OCI-LY7 (cell line): ENCODE results near the gene ACER2. TPM values are rescaled to one million over a fixed set of nuclear protein-coding genes. Genes with fewer than 3 reads are reported as not detected.
A peak's percentile ranks its signal among the peaks of the same experiment; 100 is the strongest.

Experiments used
- BruUV-seq: library from RNA; stranded (reverse); fragments of 400-500 nt; replicated peaks from 2 replicates; lab custom pipeline; 2021; lab: Mats Ljungman, UMichigan
- CTCF ChIA-PET: fragments of 300-600 bp; sonication (Branson Sonifier 250); formaldehyde crosslinking; loops from one replicate; lab custom pipeline; 2022; ENCODE audit warnings: antibody characterized with exemption; ENCODE audit not compliant: unreplicated experiment; lab: Charles Lee
- POLR2A ChIA-PET: fragments of 300-600 bp; sonication (Branson Sonifier 250); formaldehyde crosslinking; loops from one replicate; lab custom pipeline; 2022; ENCODE audit warnings: antibody characterized with exemption; lab: Charles Lee
- DNase-seq: peaks from one replicate; pipeline ENCODE4 v3.0.0-alpha.2; 2015; ENCODE audit warnings: low spot score
- H2AFZ ChIP-seq: fragments of 200-600 bp; sonication (generic), shearing (Covaris generic); 2 replicates; pipeline ENCODE4 v1.6.1; 2014; ENCODE audit warnings: mild to moderate bottlenecking, antibody characterized with exemption, low read length, moderate library complexity
- H3K27ac ChIP-seq: fragments of 200-600 bp; sonication (generic); 2 replicates; pipeline ENCODE4 v1.5.1; 2014; ENCODE audit warnings: mixed run types, low read depth, mild to moderate bottlenecking, moderate library complexity, low read length, inconsistent platforms; ENCODE audit not compliant: poor library complexity, severe bottlenecking
- H3K36me3 ChIP-seq: fragments of 200-600 bp; sonication (generic); 2 replicates; pipeline ENCODE4 v1.6.1; 2014; ENCODE audit warnings: mild to moderate bottlenecking, antibody characterized with exemption, low read length, moderate library complexity, mixed read lengths; ENCODE audit not compliant: insufficient read depth
- H3K4me1 ChIP-seq: fragments of 200-600 bp; sonication (generic); 2 replicates; pipeline ENCODE4 v1.5.1; 2014; ENCODE audit warnings: mild to moderate bottlenecking, low read length; ENCODE audit not compliant: insufficient read depth, poor library complexity, severe bottlenecking
- H3K4me2 ChIP-seq: fragments of 200-600 bp; sonication (generic); 2 replicates; pipeline ENCODE4 v1.6.1; 2014; ENCODE audit warnings: mild to moderate bottlenecking, low read length
- H3K4me3 ChIP-seq: fragments of 200-600 bp; sonication (generic); 2 replicates; pipeline ENCODE4 v1.5.1; 2014; ENCODE audit warnings: mild to moderate bottlenecking, low read depth, low read length; ENCODE audit not compliant: poor library complexity, severe bottlenecking
- H3K79me2 ChIP-seq: fragments of 200-600 bp; sonication (generic); 2 replicates; pipeline ENCODE4 v1.6.1; 2016; ENCODE audit warnings: low read depth, mild to moderate bottlenecking, low read length, moderate library complexity, mixed read lengths; ENCODE audit not compliant: insufficient read depth
- H3K9me2 ChIP-seq: fragments of 200-600 bp; sonication (generic); 2 replicates; pipeline ENCODE4 v1.6.1; 2016; ENCODE audit warnings: mild to moderate bottlenecking, low read length, mixed read lengths; ENCODE audit not compliant: insufficient read depth
- H3K9me3 ChIP-seq: fragments of 200-600 bp; sonication (generic); 2 replicates; pipeline ENCODE4 v1.6.1; 2014; ENCODE audit warnings: mild to moderate bottlenecking, mixed run types, low read length, mixed read lengths
- H4K20me1 ChIP-seq: fragments of 200-600 bp; sonication (generic); 2 replicates; pipeline ENCODE4 v1.6.1; 2014; ENCODE audit warnings: mild to moderate bottlenecking, antibody characterized with exemption, low read length, moderate library complexity, mixed read lengths; ENCODE audit not compliant: insufficient read depth
- EZH2phosphoT487 ChIP-seq: fragments of 200-600 bp; sonication (generic); IDR thresholded peaks from 2 replicates; pipeline ENCODE4 v1.6.1; 2018; ENCODE audit warnings: low read depth, borderline replicate concordance, mild to moderate bottlenecking, mixed run types, antibody characterized with exemption, low read length, moderate library complexity, mixed read lengths
- intact Hi-C: fragments of 100-400 bp; cut with micrococcal nuclease; formaldehyde crosslinking; loops from one replicate; pipeline ENCODE4 v1.10.0; 2022; ENCODE audit not compliant: unreplicated experiment
- total RNA-seq, 2 experiments: library from RNA; depleted of rRNA in 1 of 2; stranded (reverse); fragments of >200 nt in 1 of 2; shearing (Covaris generic) in 1 of 2; gene quantifications; 2 replicates each; pipeline ENCODE4 v1.2.3, GENCODE V29; 2014 to 2022
- TF ChIP-seq, protein P1 (sequence below): fragments of 200-600 bp; sonication (generic); conservative IDR thresholded peaks from 2 replicates; pipeline ENCODE4 v1.5.1; 2014; ENCODE audit warnings: mild to moderate bottlenecking, antibody characterized with exemption, low read length, moderate library complexity, mixed read lengths

The ACER2 gene
- total RNA-seq, 2 experiments from 2014 or later, result 1.4 to 1.8 TPM

DNA sequence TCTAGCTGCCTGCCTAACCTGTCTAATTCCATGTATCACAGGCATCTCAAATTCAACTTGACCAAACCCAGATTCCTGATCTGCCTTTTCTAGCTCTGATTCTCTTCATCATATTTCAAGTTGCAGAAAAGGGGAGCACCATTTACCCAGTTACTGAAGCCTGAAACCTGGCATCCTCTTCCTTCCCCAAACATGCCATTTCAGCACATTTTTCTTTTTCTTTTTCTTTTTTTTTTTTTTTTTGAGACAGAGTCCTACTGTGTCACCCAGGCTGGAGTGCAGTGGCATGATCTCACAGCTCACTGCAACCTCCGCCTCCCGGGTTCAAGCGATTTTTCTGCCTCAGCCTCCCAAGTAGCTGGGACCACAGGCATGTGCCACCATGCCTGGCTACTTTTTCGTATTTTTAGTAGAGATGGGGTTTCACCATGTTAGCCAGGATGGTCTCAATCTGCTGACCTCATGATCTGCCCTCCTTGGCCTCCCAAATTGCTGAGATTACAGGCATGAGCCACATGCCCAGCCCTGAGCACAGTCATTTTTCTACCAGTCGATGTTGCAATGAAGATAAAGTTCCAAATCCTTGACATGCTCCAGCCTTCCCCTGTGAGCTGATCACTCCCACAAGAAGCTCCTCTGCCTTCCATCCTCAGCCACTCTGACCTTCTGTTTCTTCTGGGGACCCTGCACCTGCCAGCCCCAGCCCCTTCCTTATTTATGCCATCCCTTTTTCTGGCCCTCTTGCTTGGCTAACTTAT lies 32.2 kb downstream of the ACER2 start:
- ChIA-PET POLR2A (interaction anchor here (0.7 kb wide), 1 partner anchor 242 kb away, joined by 4 read pairs; no protein-coding TSS in a partner anchor), CTCF (no interaction called here)
- intact Hi-C loops, result no loop called here
- no peak overlapping the region for H3K27ac ChIP-seq
- no TSS peak for BruUV-seq
- no peaks in the 10 kb centered on the region for H3K9me2 ChIP-seq
- H3K9me3 ChIP-seq, result no peaks in the 10 kb centered on the region
- H4K20me1 ChIP-seq, result no peaks in the 10 kb centered on the region
- H3K4me3 ChIP-seq, result no peak overlapping the region
- H3K79me2 ChIP-seq, result no peaks in the 10 kb centered on the region
- no peaks in the 10 kb centered on the region for H3K36me3 ChIP-seq
- TF ChIP-seq, protein P1, sequence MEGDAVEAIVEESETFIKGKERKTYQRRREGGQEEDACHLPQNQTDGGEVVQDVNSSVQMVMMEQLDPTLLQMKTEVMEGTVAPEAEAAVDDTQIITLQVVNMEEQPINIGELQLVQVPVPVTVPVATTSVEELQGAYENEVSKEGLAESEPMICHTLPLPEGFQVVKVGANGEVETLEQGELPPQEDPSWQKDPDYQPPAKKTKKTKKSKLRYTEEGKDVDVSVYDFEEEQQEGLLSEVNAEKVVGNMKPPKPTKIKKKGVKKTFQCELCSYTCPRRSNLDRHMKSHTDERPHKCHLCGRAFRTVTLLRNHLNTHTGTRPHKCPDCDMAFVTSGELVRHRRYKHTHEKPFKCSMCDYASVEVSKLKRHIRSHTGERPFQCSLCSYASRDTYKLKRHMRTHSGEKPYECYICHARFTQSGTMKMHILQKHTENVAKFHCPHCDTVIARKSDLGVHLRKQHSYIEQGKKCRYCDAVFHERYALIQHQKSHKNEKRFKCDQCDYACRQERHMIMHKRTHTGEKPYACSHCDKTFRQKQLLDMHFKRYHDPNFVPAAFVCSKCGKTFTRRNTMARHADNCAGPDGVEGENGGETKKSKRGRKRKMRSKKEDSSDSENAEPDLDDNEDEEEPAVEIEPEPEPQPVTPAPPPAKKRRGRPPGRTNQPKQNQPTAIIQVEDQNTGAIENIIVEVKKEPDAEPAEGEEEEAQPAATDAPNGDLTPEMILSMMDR, result no peak
- no peak for TF ChIP-seq EZH2phosphoT487
- H3K4me1 ChIP-seq, result peaks cover 2% of the 10 kb centered on the region
- H3K4me2 ChIP-seq, result peak overlapping the region; percentile 54
- peak overlapping the region; percentile 76; the same call in 1 of the 2 replicates for H2AFZ ChIP-seq
- no peak for DNase-seq

DNA sequence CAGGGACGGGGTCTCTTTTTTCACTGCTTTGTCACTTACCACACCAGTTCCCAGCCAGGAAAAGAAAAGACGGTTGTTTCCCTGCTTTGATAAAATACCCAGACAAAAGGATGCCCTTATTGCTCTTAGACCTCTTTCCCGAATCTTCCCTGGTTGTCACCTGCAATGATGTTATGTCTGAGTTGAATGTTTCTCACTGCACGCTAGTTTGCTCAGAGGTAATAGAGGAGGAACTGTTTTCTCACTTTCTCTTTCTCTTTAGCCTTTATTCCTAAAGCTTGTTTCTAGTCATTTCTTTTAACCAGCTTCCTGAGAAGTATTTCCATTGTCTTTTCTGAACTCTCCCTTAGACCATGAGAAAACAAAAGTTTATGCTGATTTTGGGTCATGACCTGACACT lies 32.9 kb downstream of the ACER2 start:
- intact Hi-C loops, result no loop called here
- Histone ChIP-seq H4K20me1 (no peaks in the 10 kb centered on the region), H3K4me1 (peaks cover 2% of the 10 kb centered on the region), H3K27ac (no peak overlapping the region), H3K4me2 (peak overlapping the region; percentile 54), H3K36me3 (no peaks in the 10 kb centered on the region), H2AFZ (peak overlapping the region; percentile 76; the same call in 1 of the 2 replicates), H3K79me2 (no peaks in the 10 kb centered on the region), H3K4me3 (peak overlapping the region; percentile 23), H3K9me3 (no peaks in the 10 kb centered on the region), H3K9me2 (no peaks in the 10 kb centered on the region)
- TF ChIP-seq, protein P1, result no peak
- no peak for TF ChIP-seq EZH2phosphoT487
- peak; percentile 10 for DNase-seq
- ChIA-PET POLR2A (no interaction called here), CTCF (no interaction called here)
- BruUV-seq, result no TSS peak

DNA sequence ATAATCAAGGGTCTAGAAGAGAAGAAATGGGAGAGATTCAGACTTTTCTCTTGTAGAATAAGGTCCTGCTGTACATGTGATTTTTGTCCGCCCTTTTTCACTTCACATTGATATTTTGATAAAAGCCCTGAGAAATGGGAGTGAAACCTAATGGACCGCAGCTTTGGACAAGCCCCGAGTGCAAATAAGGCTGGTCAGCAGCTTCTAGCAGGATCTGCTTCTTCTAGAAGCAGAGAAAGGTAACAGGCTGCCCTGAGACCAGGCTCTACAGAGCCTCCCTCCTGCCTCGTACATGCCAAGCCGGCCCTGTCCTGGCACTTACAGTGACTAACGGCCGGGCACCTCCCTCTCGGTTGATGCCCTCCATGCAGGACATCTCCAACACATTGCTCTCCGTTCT lies 33.4 kb downstream of the ACER2 start:
- DNase-seq, result no peak
- BruUV-seq, result no TSS peak
- ChIA-PET CTCF (no interaction called here), POLR2A (no interaction called here)
- peaks cover 2% of the 10 kb centered on the region for H3K4me1 ChIP-seq
- TF ChIP-seq EZH2phosphoT487, result no peak
- TF ChIP-seq, protein P1, result no peak
- no peaks in the 10 kb centered on the region for H3K9me3 ChIP-seq
- H3K4me2 ChIP-seq, result peak overlapping the region; percentile 54; the same call in 1 of the 2 replicates
- H2AFZ ChIP-seq, result peak overlapping the region; percentile 76; the same call in 1 of the 2 replicates
- no peaks in the 10 kb centered on the region for H3K79me2 ChIP-seq
- no peaks in the 10 kb centered on the region for H3K9me2 ChIP-seq
- intact Hi-C loops, result no loop called here
- no peaks in the 10 kb centered on the region for H3K36me3 ChIP-seq
- no peaks in the 10 kb centered on the region for H4K20me1 ChIP-seq
- H3K27ac ChIP-seq, result no peak overlapping the region
- H3K4me3 ChIP-seq, result no peak overlapping the region
